KOPT-K1 (cell line): ENCODE data around the gene ADGRA1.
"Not testable (repeated sequence)": the region's sequence is repeated elsewhere in the genome, so short reads cannot be mapped to it uniquely, and the experiment has no call there.

Experiments
- H3K27ac ChIP-seq: fragments of 200-600 bp; sonication (generic); 2 replicates; pipeline ENCODE4 v1.5.1; 2016; ENCODE audit warnings: antibody characterized with exemption, mild to moderate bottlenecking, low read depth, low read length; ENCODE audit not compliant: poor library complexity, severe bottlenecking
- H3K36me3 ChIP-seq: fragments of 200-600 bp; sonication (generic); 2 replicates; pipeline ENCODE4 v1.5.1; 2017; ENCODE audit warnings: antibody characterized with exemption, mild to moderate bottlenecking, low read length, moderate library complexity; ENCODE audit not compliant: insufficient read depth
- H3K9me3 ChIP-seq: fragments of 200-600 bp; sonication (generic); 2 replicates; pipeline ENCODE4 v1.5.1; 2017; ENCODE audit warnings: antibody characterized with exemption, low read length, mild to moderate bottlenecking; ENCODE audit not compliant: insufficient read depth, poor library complexity, severe bottlenecking

Gene ADGRA1

GRCh38 chr10:133166504-133166827, 78.7 kb downstream of the ADGRA1 start:
- Histone ChIP-seq H3K9me3 (no peaks in the 10 kb centered on the region), H3K27ac (no peak overlapping the region), H3K36me3 (no peaks in the 10 kb centered on the region)

- Histone ChIP-seq H3K9me3 (no peaks in the 10 kb centered on the region), H3K36me3 (no peaks in the 10 kb centered on the region), H3K27ac (no peak overlapping the region)
Measured at GRCh38 chr10:133166828-133167692, 79.3 kb downstream of the ADGRA1 start.

- H3K36me3 ChIP-seq: no peaks in the 10 kb centered on the region
Measured at GRCh38 chr10:133167693-133168616, 80.2 kb downstream of the ADGRA1 start.

DNA sequence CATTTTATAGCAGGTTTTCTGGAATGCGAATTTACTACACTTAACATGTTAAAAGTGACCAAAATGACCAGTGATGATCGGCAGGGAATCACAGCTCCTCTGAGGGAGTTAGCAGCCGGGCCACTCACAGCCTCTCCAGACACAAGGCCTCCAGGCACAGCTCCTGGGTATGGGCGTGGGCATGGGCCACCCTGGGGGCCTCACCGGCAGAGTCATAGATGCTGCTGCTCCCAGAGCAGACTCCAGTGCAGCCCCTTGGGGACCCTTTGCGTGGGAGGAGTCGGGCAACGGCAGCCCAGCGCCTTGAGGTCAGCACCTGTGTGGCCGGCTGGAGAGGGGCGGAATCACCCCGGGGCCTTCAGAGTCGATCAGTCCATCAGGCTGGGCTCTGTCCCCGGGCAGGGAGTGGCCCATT, 80.9 kb downstream of the ADGRA1 start:
- no peaks in the 10 kb centered on the region for H3K9me3 ChIP-seq
- H3K27ac ChIP-seq: no peak overlapping the region
- no peaks in the 10 kb centered on the region for H3K36me3 ChIP-seq

More at GRCh38 chr10:133167693-133168616, 80.2 kb downstream of the ADGRA1 start:
- Histone ChIP-seq H3K27ac (no peak overlapping the region), H3K9me3 (no peaks in the 10 kb centered on the region)

GRCh38 chr10:133169173-133169947, 81.6 kb downstream of the ADGRA1 start:
- no peak overlapping the region for H3K27ac ChIP-seq
- no peaks in the 10 kb centered on the region for H3K36me3 ChIP-seq
- H3K9me3 ChIP-seq: no peaks in the 10 kb centered on the region

DNA sequence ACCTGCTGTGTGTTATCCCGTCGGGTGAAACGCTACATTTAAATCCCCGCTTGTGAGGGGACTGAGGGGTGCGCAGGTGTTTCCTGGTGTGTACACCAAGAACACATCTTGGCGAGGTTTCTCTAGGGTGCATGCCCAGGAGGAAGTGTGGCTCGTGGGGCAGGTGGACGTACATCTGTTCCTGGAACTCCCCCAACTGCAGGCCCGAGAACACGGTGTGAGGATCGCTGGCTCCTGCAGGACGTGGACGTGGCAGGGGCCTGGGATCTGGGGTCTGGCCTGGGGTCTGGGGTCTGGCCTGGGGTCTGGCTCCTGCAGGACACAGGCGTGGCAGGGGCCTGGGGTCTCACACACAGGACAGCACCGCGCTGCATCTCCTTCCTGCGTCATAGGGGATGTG, 82.4 kb downstream of the ADGRA1 start:
- Histone ChIP-seq H3K9me3 (no peaks in the 10 kb centered on the region), H3K27ac (no peak overlapping the region), H3K36me3 (no peaks in the 10 kb centered on the region)

DNA sequence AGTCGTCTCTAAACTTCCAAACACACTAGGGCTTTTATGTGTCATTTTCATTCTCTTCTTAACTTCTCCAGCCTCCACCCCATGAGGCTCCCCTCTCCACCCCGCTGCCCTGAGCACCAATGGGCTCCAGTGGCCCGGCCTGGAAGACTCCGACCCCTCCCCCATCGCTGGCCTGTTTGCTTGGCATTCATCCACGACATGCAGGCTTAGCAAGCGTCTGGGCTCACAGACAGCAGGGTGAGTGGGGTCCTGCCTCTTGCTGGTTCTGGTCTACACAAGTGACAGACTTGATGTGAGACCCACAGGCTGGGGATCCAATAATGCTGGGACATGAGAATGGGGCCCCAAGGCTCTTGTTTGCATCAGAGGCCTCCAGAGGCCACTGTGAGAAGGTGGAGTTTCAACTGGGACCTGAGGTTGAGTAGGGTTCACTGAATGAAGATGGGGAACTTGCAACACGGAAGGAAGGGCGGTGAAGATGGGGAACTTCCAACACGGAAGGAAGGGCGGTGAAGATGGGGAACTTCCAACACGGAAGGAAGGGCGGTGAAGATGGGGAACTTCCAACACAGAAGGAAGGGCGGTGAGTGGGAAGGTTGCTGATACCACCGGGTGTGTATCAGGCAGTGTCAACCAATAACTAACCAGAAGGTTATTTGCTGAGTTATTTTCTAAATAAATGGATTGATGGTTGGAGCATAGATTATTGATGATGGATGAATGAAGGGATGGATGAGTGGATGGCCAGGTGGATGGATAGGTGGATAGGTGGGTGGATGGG, 86.3 kb downstream of the ADGRA1 start:
- no peaks in the 10 kb centered on the region for H3K36me3 ChIP-seq
- no peak overlapping the region for H3K27ac ChIP-seq
- peaks cover 15% of the 10 kb centered on the region for H3K9me3 ChIP-seq

- Histone ChIP-seq H3K9me3 (peaks cover 15% of the 10 kb centered on the region), H3K27ac (no peak overlapping the region), H3K36me3 (no peaks in the 10 kb centered on the region)
Measured at GRCh38 chr10:133174689-133175263, 87.1 kb downstream of the ADGRA1 start.

- not testable (repeated sequence) for H3K27ac ChIP-seq, H3K36me3 ChIP-seq
- peaks cover 15% of the 10 kb centered on the region for H3K9me3 ChIP-seq
Measured at GRCh38 chr10:133175624-133176023, 87.9 kb downstream of the ADGRA1 start.

GRCh38 chr10:133176546-133176945, 88.8 kb downstream of the ADGRA1 start:
- H3K36me3 ChIP-seq: no peaks in the 10 kb centered on the region
- H3K9me3 ChIP-seq: peaks cover 15% of the 10 kb centered on the region
- no peak overlapping the region for H3K27ac ChIP-seq

DNA sequence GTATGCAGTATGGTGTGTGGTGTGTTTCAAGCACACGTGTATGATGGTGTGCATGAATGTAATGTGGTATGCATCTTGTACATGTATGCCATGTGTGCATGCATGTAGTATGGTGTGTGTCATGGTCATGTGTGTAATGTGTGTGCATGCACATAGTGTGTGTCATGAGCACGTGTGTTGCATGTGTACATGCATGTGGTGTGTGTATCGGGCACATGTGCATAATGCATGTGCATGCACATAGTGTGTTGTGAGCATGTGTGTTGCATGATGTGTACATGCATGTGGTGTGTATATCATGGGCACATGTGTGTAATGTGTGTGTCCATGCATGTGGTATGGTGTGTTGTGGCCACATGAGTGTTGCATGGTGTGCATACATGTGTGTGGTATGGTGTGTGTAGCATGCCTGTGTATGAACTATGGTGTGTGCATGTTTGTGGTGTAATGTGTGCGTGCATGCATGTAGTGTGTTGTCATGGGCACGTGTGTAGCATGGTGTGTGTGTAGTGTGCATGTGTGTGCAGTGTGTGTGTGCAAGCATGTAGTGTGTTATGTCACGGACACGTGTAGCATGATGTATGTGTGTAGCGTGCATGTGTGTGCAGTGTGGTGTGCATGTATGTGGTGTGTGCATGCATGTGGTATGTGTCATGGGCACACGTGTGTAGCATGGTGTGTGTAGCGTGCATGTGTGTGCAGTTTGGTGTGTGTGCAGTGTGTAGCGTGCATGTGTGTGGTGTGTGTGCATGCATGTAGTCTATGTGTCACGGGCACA, 89.8 kb downstream of the ADGRA1 start:
- no peak overlapping the region for H3K27ac ChIP-seq
- H3K36me3 ChIP-seq: no peaks in the 10 kb centered on the region
- peaks cover 15% of the 10 kb centered on the region for H3K9me3 ChIP-seq

DNA sequence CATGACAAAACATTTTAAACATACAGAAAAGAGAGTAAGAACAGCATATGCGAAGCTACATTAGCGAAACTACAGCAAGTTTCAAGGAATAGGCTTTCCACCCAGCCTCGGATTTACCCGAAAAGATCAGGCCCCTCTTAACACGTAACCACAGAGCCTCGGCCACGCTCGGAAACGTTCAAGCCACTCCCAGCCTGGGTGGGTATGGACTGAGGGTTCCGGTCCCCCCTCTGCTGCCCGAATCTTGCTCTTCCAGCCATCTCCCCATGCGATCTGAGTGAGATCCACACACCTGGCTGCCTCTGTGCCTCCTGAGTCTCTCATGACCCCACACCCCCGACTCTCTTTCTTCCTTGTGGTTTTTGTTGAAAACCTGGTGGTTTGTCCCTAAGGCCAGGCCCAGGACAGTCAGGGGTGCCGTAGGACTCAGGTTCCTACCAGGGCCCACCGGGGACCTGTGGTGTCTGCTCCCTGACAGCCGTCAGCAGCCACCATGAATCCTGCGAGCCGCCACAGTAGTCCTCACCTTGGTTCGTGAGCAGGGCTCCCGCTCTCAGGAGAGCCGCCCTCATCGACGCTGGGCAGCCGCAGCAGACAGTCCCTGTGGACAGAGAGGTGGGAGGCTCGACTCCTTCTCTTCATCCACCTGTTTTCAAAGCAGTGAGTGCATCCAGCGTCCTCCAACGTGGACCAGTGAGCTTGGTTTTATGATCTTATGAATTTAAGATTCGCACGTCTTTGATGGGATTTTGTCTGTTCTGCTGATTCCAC, 90.8 kb downstream of the ADGRA1 start:
- H3K9me3 ChIP-seq: peaks cover 15% of the 10 kb centered on the region
- H3K27ac ChIP-seq: no peak overlapping the region
- no peaks in the 10 kb centered on the region for H3K36me3 ChIP-seq

- Histone ChIP-seq H3K36me3 (no peaks in the 10 kb centered on the region), H3K9me3 (peaks cover 15% of the 10 kb centered on the region)
Measured at GRCh38 chr10:133179128-133179520, 91.4 kb downstream of the ADGRA1 start.

More at GRCh38 chr10:133179128-133179520, 91.4 kb downstream of the ADGRA1 start:
- no peak overlapping the region for H3K27ac ChIP-seq
